Measurements from ENCODE around the gene TET3. TPM values are rescaled to one million over a fixed set of nuclear protein-coding genes. Genes with fewer than 3 reads are reported as not detected.

TET3 gene
- polyA plus RNA-seq, 1 of the 3 experiments (the other 2 are of a cell fraction), result 1.6 TPM

DNA sequence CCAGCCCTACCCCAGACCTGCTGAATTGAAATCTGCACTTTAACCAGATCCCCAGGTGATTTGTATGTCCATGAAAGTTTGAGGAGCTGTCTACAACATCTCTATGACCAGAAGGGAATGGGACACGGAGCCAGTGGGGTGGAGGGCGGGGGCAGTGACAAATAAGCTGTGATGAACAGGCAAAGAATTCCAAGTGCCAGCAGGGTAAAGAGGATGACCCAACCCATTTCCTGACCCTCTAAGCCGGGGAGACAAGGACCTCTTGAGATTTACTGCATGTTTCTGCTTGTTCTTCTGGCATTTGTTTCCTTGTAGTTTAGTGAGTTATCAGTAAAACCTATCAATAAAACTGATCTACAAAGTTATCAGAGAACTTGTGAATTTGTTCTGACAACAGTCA is 8.7 kb downstream of the TET3 start:
- H2AFZ ChIP-seq (ENCODE audit: low read depth), result no peak overlapping the region
- peaks cover 3 to 7% of the 10 kb centered on the region in 2 experiments for H3K36me3 ChIP-seq (replicated peaks in 1 of 2; ENCODE audit: control insufficient read depth in 1 of 2, insufficient read depth in 2 of 2, low read length in 1 of 2)
- H3F3A ChIP-seq (replicated peaks; ENCODE audit: insufficient read depth), result no peaks in the 10 kb centered on the region
- H3K79me2 ChIP-seq (ENCODE audit: insufficient read depth), result peaks cover 45% of the 10 kb centered on the region
- TF ChIP-seq TEAD4 (IDR thresholded peaks at IDR 0.05; ENCODE audit: borderline replicate concordance, insufficient read depth) (no peak), NFIC (IDR thresholded peaks at IDR 0.05; ENCODE audit: borderline replicate concordance) (no peak), RCOR1 (IDR thresholded peaks at IDR 0.05; ENCODE audit: low read length) (no peak), GATA2 (CRISPR knock-in tag; IDR thresholded peaks at IDR 0.05) (no peak)
- TF ChIP-seq, protein P1, sequence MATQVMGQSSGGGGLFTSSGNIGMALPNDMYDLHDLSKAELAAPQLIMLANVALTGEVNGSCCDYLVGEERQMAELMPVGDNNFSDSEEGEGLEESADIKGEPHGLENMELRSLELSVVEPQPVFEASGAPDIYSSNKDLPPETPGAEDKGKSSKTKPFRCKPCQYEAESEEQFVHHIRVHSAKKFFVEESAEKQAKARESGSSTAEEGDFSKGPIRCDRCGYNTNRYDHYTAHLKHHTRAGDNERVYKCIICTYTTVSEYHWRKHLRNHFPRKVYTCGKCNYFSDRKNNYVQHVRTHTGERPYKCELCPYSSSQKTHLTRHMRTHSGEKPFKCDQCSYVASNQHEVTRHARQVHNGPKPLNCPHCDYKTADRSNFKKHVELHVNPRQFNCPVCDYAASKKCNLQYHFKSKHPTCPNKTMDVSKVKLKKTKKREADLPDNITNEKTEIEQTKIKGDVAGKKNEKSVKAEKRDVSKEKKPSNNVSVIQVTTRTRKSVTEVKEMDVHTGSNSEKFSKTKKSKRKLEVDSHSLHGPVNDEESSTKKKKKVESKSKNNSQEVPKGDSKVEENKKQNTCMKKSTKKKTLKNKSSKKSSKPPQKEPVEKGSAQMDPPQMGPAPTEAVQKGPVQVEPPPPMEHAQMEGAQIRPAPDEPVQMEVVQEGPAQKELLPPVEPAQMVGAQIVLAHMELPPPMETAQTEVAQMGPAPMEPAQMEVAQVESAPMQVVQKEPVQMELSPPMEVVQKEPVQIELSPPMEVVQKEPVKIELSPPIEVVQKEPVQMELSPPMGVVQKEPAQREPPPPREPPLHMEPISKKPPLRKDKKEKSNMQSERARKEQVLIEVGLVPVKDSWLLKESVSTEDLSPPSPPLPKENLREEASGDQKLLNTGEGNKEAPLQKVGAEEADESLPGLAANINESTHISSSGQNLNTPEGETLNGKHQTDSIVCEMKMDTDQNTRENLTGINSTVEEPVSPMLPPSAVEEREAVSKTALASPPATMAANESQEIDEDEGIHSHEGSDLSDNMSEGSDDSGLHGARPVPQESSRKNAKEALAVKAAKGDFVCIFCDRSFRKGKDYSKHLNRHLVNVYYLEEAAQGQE (IDR thresholded peaks at IDR 0.05; ENCODE audit: low read depth, low read length), result no peak
- TF ChIP-seq, protein P2, sequence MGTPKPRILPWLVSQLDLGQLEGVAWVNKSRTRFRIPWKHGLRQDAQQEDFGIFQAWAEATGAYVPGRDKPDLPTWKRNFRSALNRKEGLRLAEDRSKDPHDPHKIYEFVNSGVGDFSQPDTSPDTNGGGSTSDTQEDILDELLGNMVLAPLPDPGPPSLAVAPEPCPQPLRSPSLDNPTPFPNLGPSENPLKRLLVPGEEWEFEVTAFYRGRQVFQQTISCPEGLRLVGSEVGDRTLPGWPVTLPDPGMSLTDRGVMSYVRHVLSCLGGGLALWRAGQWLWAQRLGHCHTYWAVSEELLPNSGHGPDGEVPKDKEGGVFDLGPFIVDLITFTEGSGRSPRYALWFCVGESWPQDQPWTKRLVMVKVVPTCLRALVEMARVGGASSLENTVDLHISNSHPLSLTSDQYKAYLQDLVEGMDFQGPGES (IDR thresholded peaks at IDR 0.05; ENCODE audit: low read depth, low read length), result no peak
- TF ChIP-seq, protein P3, sequence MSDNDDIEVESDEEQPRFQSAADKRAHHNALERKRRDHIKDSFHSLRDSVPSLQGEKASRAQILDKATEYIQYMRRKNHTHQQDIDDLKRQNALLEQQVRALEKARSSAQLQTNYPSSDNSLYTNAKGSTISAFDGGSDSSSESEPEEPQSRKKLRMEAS (IDR thresholded peaks at IDR 0.05; ENCODE audit: low read depth), result no peak
- CTCF ChIA-PET, result interaction anchor here (1.1 kb wide), 2 partner anchors 15 to 158 kb away, joined by 3 to 4 read pairs; no protein-coding TSS in a partner anchor
- WGBS (ENCODE audit: low lambda C conversion rate), result 94% methylated on average over 3 of the region's 3 CpGs
- no peak overlapping the region for H3K4me2 ChIP-seq
- H3K9me3 ChIP-seq, result no peaks in the 10 kb centered on the region
- DNase-seq, result no peak
- no peak overlapping the region for H3K27ac ChIP-seq (ENCODE audit: low read depth in 2 of 2, low read length in 1 of 2)
- H3K4me1 ChIP-seq (ENCODE audit: control insufficient read depth in 1 of 2, insufficient read depth in 2 of 2, low read depth in 1 of 2, low read length in 1 of 2), result peaks cover 6 to 7% of the 10 kb centered on the region in 2 experiments; a peak in 3 of 4 replicates
- H4K20me1 ChIP-seq (ENCODE audit: insufficient read depth), result peaks cover 24% of the 10 kb centered on the region; the same call in 1 of the 2 replicates
- no peaks in the 10 kb centered on the region for H3K9me2 ChIP-seq
- no peak overlapping the region for H3K9ac ChIP-seq
- H3K4me3 ChIP-seq (ENCODE audit: low read depth in 2 of 2, low read length in 1 of 2), result no peak overlapping the region
- no peaks in the 10 kb centered on the region for H3K27me3 ChIP-seq (ENCODE audit: insufficient read depth)
- POLR2A ChIA-PET, result no interaction called here

DNA sequence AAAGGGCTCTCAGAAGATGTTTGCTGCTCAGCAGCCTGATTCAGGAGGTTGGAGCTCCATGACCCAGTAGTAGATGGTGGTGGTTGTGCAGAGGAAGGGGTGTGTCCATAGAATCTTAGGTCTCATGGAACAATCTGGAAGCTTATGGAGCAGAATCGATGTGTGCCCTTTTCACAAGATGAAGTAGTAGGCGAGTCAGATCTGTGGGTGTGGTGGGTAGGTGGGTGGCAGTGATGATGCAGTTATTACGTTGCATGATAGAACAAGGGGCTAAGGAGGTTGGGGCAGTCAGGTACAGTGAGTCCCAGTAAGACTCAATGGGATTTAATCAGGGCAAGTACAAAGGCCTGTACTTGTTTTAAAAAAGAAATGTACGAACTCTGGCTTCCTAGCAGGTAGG is 9.1 kb downstream of the TET3 start:
- Histone ChIP-seq H3F3A (replicated peaks; ENCODE audit: insufficient read depth) (no peaks in the 10 kb centered on the region), H3K36me3 (replicated peaks in 1 of 2; ENCODE audit: control insufficient read depth in 1 of 2, insufficient read depth in 2 of 2, low read length in 1 of 2) (peaks cover 3 to 7% of the 10 kb centered on the region in 2 experiments), H3K27ac (ENCODE audit: low read depth in 2 of 2, low read length in 1 of 2) (no peak overlapping the region), H3K4me1 (ENCODE audit: control insufficient read depth in 1 of 2, insufficient read depth in 2 of 2, low read depth in 1 of 2, low read length in 1 of 2) (peaks cover 4 to 7% of the 10 kb centered on the region in 2 experiments; a peak in 2 of 4 replicates), H2AFZ (ENCODE audit: low read depth) (no peak overlapping the region), H3K9me3 (no peaks in the 10 kb centered on the region), H3K27me3 (ENCODE audit: insufficient read depth) (no peaks in the 10 kb centered on the region), H3K9ac (no peak overlapping the region), H3K4me3 (ENCODE audit: low read depth in 2 of 2, low read length in 1 of 2) (no peak overlapping the region), H3K9me2 (no peaks in the 10 kb centered on the region), H3K4me2 (no peak overlapping the region), H4K20me1 (ENCODE audit: insufficient read depth) (peaks cover 28% of the 10 kb centered on the region; the same call in 1 of the 2 replicates), H3K79me2 (ENCODE audit: insufficient read depth) (peaks cover 42% of the 10 kb centered on the region)
- ChIA-PET CTCF (interaction anchor here (1.1 kb wide), 2 partner anchors 15 to 158 kb away, joined by 3 to 4 read pairs; no protein-coding TSS in a partner anchor), POLR2A (no interaction called here)
- no peak for TF ChIP-seq FOXM1 (IDR thresholded peaks at IDR 0.05; ENCODE audit: low read depth)
- WGBS (ENCODE audit: low lambda C conversion rate), result 93% methylated on average over 4 of the region's 4 CpGs
- no peak for DNase-seq
